ENCODE measurements around the gene SLC25A36.

DNA sequence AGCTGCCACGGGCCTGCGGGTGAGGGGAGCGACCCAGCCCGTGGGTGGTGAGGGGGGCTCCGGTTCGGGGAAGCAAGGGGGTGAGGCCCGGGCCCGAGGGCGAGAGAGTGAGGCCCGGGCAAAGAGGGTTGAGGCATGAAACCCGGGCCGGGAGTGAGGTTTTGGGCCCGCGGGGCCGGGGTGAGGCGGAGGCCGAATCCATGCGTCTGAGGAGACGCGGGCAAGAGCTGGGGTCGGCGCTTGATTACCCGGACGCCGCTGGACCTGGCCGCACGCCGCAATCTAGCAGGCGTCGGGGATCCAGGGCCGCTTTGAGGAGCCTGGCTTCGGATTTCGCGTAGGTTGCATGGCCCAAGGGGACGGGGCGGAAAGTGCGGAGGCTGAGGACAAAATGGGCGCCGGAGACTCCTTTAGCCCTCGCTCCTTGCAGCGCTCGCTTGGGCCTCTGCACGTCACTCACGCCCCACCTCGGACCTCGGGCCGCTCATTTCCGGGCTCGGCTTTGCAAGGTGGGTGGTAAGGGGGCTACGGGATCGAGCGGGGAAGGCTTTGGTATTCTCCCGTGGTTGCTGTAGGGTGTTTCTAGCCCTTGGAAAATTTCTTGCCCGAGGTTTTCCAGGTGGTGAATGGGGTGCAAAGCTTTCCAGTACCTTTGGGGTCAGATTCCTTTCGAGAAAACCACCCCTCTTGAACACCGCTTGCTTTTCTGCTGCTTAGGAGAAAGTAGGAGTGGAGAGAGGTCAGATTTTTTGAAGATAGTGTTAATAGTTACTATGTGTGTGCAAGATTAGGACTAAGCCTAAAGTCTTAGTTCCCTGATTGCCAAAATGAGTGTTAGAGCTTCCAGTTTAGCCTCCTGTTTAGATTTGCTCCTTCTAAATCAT, 827 bp downstream of the SLC25A36 start:
- TF ChIP-seq CTCF (conservative IDR thresholded peaks at IDR 0.05) (no peak), EZH2 (IDR thresholded peaks at IDR 0.05; ENCODE audit: low read depth) (no peak)

Data from PC-9 (cell line).